ENCODE measurements around the gene PIGR. TPM values are rescaled to one million over a fixed set of nuclear protein-coding genes. Genes with fewer than 3 reads are reported as not detected.

PIGR gene
- total and polyA plus RNA-seq, 2 of the 4 experiments (the other 2 are of a cell fraction): not detected

GRCh38 chr1:206899717-206900116, 46.5 kb downstream of the PIGR start:
- POLR2A ChIA-PET (ENCODE audit: unreplicated experiment): no interaction called here
- Histone ChIP-seq H3K9me1 (ENCODE audit: insufficient read depth, low read length) (peaks cover 34% of the 10 kb centered on the region), H2BK15ac (ENCODE audit: low read depth, low read length) (peak overlapping the region; percentile 57; the same call in 2 of the 3 replicates), H3K14ac (replicated peaks; ENCODE audit: low read depth, low read length) (peak overlapping the region; percentile 33; the same call in 1 of the 2 replicates), H3K4me2 (ENCODE audit: low read depth, low read length) (no peak overlapping the region), H2BK120ac (ENCODE audit: low read depth, low read length) (peak overlapping the region; percentile 98), H3K23ac (ENCODE audit: low read depth, low read length) (peak overlapping the region; percentile 6; the same call in 1 of the 2 replicates), H3K9ac (ENCODE audit: low read depth, low read length) (no peak overlapping the region), H4K20me1 (ENCODE audit: insufficient read depth, low read length) (no peaks in the 10 kb centered on the region), H2AK5ac (ENCODE audit: low read depth, low read length) (peak overlapping the region; percentile 97), H2BK5ac (ENCODE audit: low read depth, low read length, poor library complexity, severe bottlenecking) (no peak overlapping the region), H3K18ac (ENCODE audit: low read depth, low read length) (no peak overlapping the region), H4K5ac (ENCODE audit: low read depth, low read length) (no peak overlapping the region), H3K9me3 (ENCODE audit: control insufficient read depth, insufficient read depth, low read length) (no peaks in the 10 kb centered on the region), H3K36me3 (ENCODE audit: control insufficient read depth, insufficient read depth, low read length) (no peaks in the 10 kb centered on the region), H2BK20ac (ENCODE audit: low read depth, low read length) (peak overlapping the region; percentile 79), H3K4me3 (ENCODE audit: insufficient read depth, low read depth, low read length) (no peak overlapping the region), H2AFZ (replicated peaks; ENCODE audit: low read length, poor library complexity) (no peak overlapping the region), H3K27ac (ENCODE audit: insufficient read depth, low read length) (no peak overlapping the region), H3K4me1 (ENCODE audit: control insufficient read depth, insufficient read depth, low read length) (peaks cover 29% of the 10 kb centered on the region), H3K27me3 (ENCODE audit: control insufficient read depth, insufficient read depth, low read length) (no peaks in the 10 kb centered on the region), H4K8ac (ENCODE audit: low read depth in 2 of 2, low read length in 2 of 2) (peak overlapping the region in 1 of 2 experiments; percentile 43; a peak in 1 of 4 replicates), H3K56ac (ENCODE audit: extremely low read depth, insufficient read depth, low read length) (no peak overlapping the region), H3K4ac (ENCODE audit: low read depth, low read length) (peak overlapping the region; percentile 80), H3K79me1 (ENCODE audit: low read depth in 1 of 2, low read length in 2 of 2) (peaks cover 0 to 27% of the 10 kb centered on the region in 2 experiments; a peak in 2 of 4 replicates), H4K91ac (ENCODE audit: insufficient read depth, low read depth, low read length) (peak overlapping the region; percentile 94), H2AK9ac (replicated peaks; ENCODE audit: low read depth, low read length, poor library complexity) (no peak overlapping the region)
- in situ Hi-C loops (cut with MboI; ENCODE audit: low sequenced_read_pairs) (no loop called here), intact Hi-C loops (cut with micrococcal nuclease) (no loop called here), dilution Hi-C loops (cut with HindIII; ENCODE audit: low sequenced_read_pairs, unreplicated experiment) (no loop called here)
- no TSS peak for BruUV-seq (replicated peaks)
- CTCF ChIA-PET: interaction anchor here (0.7 to 0.9 kb wide), 2 partner anchors 13 to 91 kb away, joined by 3 read pairs; no protein-coding TSS in a partner anchor
- ATAC-seq (ENCODE audit: low read depth): no peak
- no peak for TF ChIP-seq SMC3 (IDR thresholded peaks at IDR 0.05; ENCODE audit: low read depth, low read length)
- no CpG with 5 or more reads among the region's 5 CpGs for WGBS, 2 experiments (ENCODE audit: extremely low coverage in 2 of 2, insufficient read length in 1 of 2)
- DNase-seq: no peak

Measured in IMR-90 (cell line).